ENCODE measurements around the gene CDH23. TPM values are rescaled to one million over a fixed set of nuclear protein-coding genes. Genes with fewer than 3 reads are reported as not detected.

CDH23 gene
- total RNA-seq, 4 donors from 2014 or later, result 13.8 to 20.1 (median 17.3) TPM

DNA sequence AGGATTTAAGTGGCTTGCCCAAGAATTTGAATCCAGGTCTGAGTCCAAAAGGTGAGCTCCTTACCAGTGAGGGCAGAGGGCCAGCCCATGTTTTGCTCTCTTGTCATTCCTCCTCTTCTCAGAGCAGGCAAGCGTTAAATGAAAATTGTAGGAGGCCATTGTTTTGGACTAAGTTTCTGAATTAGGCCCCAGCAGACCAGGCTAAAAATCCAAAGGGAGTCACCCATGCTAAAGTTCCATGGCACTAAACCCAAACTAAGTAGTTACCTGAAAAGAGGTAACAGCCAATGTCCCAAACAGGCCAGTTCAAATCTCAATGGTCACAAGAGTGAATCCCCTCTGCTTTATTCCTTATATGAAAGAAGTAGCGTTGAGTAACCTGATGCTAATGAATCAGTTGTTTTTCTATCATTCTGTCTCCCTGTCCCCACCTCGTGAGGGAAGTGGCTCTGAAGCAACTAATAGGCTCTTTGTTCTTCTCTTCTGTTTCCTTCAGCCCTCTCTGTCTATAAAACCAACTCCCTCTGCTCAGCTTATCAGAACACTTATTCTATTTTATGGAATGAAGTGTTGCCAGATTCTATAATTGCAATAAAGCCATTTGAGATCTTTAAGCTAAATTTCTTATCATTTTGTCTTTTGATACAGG, 17.5 kb upstream of the CDH23 start:
- no peak for DNase-seq (ENCODE audit: low spot score in 2 of 2)
- Histone ChIP-seq H3K27ac (peak overlapping the region in 3 of 4 donors; percentile 18 to 89 (median 42)), H3K4me3 (no peak overlapping the region), H3K36me3 (no peaks in the 10 kb centered on the region), H3K9me3 (no peaks in the 10 kb centered on the region), H3K4me1 (peaks cover 0 to 22% (median 3%) of the 10 kb centered on the region in 4 donors), H3K27me3 (no peaks in the 10 kb centered on the region)
- TF ChIP-seq POLR2A (IDR thresholded peaks at IDR 0.05), result no peak
- TF ChIP-seq, protein P1, sequence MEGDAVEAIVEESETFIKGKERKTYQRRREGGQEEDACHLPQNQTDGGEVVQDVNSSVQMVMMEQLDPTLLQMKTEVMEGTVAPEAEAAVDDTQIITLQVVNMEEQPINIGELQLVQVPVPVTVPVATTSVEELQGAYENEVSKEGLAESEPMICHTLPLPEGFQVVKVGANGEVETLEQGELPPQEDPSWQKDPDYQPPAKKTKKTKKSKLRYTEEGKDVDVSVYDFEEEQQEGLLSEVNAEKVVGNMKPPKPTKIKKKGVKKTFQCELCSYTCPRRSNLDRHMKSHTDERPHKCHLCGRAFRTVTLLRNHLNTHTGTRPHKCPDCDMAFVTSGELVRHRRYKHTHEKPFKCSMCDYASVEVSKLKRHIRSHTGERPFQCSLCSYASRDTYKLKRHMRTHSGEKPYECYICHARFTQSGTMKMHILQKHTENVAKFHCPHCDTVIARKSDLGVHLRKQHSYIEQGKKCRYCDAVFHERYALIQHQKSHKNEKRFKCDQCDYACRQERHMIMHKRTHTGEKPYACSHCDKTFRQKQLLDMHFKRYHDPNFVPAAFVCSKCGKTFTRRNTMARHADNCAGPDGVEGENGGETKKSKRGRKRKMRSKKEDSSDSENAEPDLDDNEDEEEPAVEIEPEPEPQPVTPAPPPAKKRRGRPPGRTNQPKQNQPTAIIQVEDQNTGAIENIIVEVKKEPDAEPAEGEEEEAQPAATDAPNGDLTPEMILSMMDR (IDR thresholded peaks at IDR 0.05), result no peak
- TF ChIP-seq EP300 (IDR thresholded peaks at IDR 0.05), result no peak
- WGBS, 2 donors, result 47 to 53% methylated on average over 3 of the region's 3 CpGs

DNA sequence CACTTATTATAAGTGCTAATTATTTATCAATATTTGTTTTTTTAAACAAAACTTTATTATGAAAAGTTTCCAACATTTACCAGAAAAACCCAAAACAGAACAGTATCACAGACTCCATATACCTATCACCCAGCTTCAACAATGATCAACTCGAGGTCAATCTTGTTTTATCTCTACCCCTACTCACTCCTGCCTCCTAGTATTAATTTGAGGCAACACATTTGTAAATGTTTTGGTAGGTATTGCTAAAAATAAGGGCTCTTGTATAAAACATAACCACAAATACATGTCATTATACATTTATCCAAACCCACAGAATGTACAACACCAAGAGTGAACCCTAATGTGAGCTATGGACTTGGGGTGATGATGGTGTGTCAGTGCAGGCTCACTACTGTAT, 15.9 kb upstream of the CDH23 start:
- H3K27ac ChIP-seq, result no peak overlapping the region
- WGBS, 2 donors, result 38 to 57% methylated on average over 1 of the region's 1 CpG
- no peak for DNase-seq (ENCODE audit: low spot score in 2 of 2)
- no peaks in the 10 kb centered on the region for H3K27me3 ChIP-seq
- no peak overlapping the region for H3K4me3 ChIP-seq
- peaks cover 0 to 26% (median 3%) of the 10 kb centered on the region in 4 donors for H3K4me1 ChIP-seq
- no peak for TF ChIP-seq EP300 (IDR thresholded peaks at IDR 0.05)
- TF ChIP-seq POLR2A (IDR thresholded peaks at IDR 0.05), result no peak
- TF ChIP-seq, protein P1 (IDR thresholded peaks at IDR 0.05), result no peak
- H3K9me3 ChIP-seq, result no peaks in the 10 kb centered on the region
- H3K36me3 ChIP-seq, result no peaks in the 10 kb centered on the region

DNA sequence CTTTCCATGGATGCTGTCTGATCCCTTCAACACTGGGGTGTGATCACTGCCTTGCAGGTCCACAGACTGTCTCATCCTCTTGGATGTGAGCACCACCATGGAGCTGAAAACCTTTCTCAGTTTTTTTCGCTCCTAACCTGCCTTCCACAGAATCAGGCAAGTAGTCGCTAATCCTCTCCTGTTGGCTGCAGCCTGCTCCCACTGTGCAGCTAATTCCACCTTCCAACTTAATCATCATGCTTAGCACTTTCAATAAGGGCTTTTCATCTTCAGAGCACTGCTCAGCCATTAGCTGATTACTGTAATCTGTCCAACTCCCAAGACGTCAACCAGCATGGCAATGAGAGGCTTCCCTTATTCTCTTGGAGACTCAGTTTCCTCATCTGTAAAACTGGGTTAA, 15.1 kb upstream of the CDH23 start:
- TF ChIP-seq EP300 (IDR thresholded peaks at IDR 0.05) (no peak), POLR2A (IDR thresholded peaks at IDR 0.05) (no peak)
- TF ChIP-seq, protein P1 (IDR thresholded peaks at IDR 0.05), result no peak
- no peak for DNase-seq (ENCODE audit: low spot score in 2 of 2)
- Histone ChIP-seq H3K4me1 (peaks cover 0 to 19% (median 2%) of the 10 kb centered on the region in 4 donors), H3K9me3 (no peaks in the 10 kb centered on the region), H3K4me3 (no peak overlapping the region), H3K36me3 (no peaks in the 10 kb centered on the region), H3K27ac (no peak overlapping the region), H3K27me3 (no peaks in the 10 kb centered on the region)
- 80 to 83% methylated on average over 3 of the region's 3 CpGs for WGBS, 2 donors

DNA sequence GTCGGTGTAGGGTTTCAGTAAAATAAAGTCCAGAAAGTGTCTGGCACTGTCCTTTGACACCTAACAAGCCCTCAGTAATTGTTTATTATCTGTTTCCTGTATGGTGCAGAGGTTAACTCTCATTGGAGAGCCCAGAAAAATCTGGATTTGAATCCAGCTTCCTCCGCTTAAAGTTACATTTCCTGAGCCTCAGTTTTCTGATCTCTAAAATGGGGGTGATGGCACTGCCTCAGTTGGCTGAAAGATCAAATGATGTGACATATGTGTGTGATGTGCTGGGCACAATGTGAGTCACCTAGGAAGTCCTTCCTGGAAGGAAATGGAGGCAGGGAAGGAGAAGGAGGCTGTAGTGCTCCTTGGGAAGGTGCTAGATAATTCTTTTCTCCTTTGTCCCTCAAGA, 14.7 kb upstream of the CDH23 start:
- no peak for DNase-seq (ENCODE audit: low spot score in 2 of 2)
- Histone ChIP-seq H3K27ac (no peak overlapping the region), H3K27me3 (no peaks in the 10 kb centered on the region), H3K36me3 (no peaks in the 10 kb centered on the region), H3K4me3 (no peak overlapping the region), H3K9me3 (no peaks in the 10 kb centered on the region), H3K4me1 (peaks cover 0 to 15% (median under 1%) of the 10 kb centered on the region in 4 donors)
- TF ChIP-seq POLR2A (IDR thresholded peaks at IDR 0.05) (no peak), EP300 (IDR thresholded peaks at IDR 0.05) (no peak)
- TF ChIP-seq, protein P1 (IDR thresholded peaks at IDR 0.05), result no peak
- 88 to 91% methylated on average over 2 of the region's 2 CpGs for WGBS, 2 donors

DNA sequence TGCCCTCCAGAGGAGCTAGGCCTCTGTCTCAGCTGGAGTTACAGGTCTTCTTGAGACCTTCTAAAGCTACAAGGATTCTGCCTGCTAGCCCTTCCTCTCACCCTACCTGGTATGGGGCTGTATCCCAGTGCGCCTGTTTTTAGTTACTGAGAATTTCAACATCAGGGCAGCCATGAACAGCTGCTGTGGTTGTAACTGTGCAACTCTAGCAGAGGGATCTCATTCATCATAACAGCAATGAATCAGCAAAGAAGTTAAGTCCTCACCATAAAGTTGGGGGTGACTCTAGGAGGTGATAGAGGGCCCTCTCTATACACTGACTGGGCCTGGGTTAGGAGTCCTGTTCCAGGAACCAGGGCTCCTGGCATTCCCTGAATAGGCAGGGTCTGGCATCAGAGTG, 14.0 kb upstream of the CDH23 start:
- Histone ChIP-seq H3K4me3 (no peak overlapping the region), H3K9me3 (no peaks in the 10 kb centered on the region), H3K36me3 (no peaks in the 10 kb centered on the region), H3K4me1 (peaks cover 0 to 9% (median 0%) of the 10 kb centered on the region in 4 donors), H3K27me3 (no peaks in the 10 kb centered on the region), H3K27ac (no peak overlapping the region)
- no peak for DNase-seq (ENCODE audit: low spot score in 2 of 2)
- TF ChIP-seq POLR2A (IDR thresholded peaks at IDR 0.05), result no peak
- no peak for TF ChIP-seq EP300 (IDR thresholded peaks at IDR 0.05)
- TF ChIP-seq, protein P1 (IDR thresholded peaks at IDR 0.05), result no peak
- 81 to 100% methylated on average over 1 of the region's 1 CpG for WGBS, 2 donors
